A549 treated with DMSO at 1 μM for 4 hours (cell line): Measurements from ENCODE around the gene ITGBL1. TPM values are rescaled to one million over a fixed set of nuclear protein-coding genes. Genes with fewer than 3 reads are reported as not detected.

ENCODE experiments used
- total RNA-seq: library from RNA; stranded (reverse); fragments of 200-300 nt; extraction: Qiagen RNA extraction; gene quantifications from 5 replicates; pipeline ENCODE4 v1.2.3, GENCODE V29; 2022; ENCODE audit warnings: low read depth

ITGBL1 gene
- total RNA-seq = 1.0 to 2.0 TPM (median 1.8 TPM) in 5 replicates

DNA sequence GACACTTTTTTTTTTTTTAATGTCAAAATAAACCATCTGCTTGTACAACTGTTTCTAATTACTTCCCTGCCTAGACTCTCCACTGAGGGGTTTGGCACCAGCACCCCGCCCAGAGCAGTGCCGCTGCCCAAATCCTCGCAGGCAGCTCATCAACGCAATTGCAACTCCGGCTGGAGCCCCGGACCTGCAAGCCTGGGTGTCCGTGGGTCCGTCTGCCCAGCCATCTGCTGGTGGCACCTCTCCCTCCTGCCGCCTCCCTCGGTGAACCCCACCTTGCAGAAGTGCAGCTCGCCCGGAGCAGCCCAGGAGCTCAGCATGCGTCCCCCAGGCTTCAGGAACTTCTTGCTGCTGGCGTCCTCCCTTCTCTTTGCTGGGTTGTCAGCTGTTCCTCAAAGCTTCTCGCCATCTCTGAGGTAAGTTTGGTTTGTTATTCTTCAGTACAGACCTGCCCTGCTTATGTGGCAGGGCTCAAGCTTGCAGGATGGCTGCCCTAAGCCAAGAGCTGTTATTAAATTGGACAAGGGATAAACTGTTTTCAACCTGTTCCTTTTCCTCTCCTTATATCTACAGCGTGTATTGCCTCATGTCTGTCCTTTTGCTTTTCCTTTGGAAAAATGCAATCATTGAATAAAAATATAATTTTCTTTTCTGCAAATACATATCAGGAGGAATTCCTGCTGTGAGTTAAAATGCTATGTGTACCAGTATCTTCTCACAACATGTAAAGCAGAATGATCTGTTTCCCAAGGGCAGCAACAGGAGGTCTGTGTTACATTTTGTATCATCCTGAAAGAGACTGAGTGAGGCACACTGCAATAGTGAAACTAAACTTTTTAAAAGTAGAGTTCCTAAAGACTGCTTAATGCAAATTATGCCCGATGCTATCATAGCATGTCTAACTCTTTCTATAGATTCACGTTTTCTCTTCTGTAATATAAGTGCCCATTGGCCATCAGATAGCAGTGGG lies at the start of gene ITGBL1:
TSS of gene ITGBL1 (plus strand) at position 157 of the 967 bp plus-strand sequence. CDS start at position 316, 159 bp downstream.

GRCh38 chr13:101416181-101417042 lies 36.1 kb upstream of the ITGBL1 start, which contains the start of gene NALCN:
TSS of gene NALCN (minus strand) at chr13:101416508. CDS start at chr13:101399126, 17,382 bp downstream.

Other genes starting within 250 kb of the ITGBL1 start
- 3.3 to 5.2 TPM (median 4.6 TPM) in 5 replicates for gene NALCN, start 36.2 kb upstream of the ITGBL1 start, total RNA-seq